Inflammatory macrophage treated with lipopolysaccharide for 4 hours (primary cell): Measurements from ENCODE around the gene ANK3.

Source experiments
- DNase-seq: peaks from one replicate; pipeline ENCODE4 v3.0.0-alpha.2; 2020

Gene ANK3

DNA sequence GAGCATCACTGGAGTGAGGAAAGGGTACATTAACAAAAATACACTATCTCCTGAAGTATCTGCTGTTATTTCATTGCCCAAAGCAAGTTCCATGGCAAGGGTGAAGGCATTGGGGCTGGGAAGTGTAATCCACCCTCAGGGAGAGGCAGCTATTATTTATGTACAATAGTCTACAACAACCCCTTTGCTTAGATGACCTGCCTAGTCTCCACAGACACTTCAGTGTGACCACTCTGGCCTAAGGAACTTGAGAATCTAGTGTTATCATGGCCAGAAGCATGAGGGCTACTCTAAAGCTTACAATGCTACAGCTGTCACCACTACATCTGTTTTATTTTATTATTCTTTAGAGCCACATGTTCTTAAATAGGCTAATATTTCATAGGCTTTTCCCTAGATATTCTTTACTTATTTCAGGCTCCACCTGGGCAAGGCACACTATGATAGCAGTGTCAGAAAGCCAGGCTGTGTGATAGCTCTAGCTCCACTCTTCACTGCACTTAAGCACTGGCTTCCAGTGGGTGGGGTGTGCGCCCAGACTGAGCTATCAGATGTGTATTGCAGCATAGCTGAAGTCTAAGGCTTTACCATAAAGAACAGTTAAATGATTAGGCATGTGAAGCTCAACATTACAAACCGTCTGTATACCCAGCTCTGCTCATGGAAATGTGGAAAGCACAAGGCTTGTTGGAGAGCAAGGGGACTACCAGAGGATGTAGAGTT lies 366.4 kb downstream of the ANK3 start:
- DNase-seq: no peak

DNA sequence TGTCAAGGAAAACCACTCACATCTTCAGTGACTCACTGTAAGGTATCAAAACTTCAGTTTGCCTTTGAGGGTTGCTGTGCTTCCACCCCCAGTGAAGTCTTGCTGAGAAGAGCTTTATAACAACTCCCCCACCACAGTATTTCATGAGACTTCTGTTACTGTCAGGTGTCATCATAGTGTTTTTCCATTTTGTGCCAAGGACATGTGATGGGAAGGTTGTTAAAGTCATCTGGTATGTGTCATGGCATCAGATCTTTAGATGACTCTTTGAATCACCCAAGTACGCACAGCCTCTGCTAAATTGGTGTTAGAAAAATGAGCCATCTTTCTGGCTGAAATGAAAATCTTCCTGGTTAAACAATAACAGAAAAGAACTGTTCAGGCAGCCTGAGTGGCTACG lies 368.3 kb downstream of the ANK3 start:
- no peak for DNase-seq

DNA sequence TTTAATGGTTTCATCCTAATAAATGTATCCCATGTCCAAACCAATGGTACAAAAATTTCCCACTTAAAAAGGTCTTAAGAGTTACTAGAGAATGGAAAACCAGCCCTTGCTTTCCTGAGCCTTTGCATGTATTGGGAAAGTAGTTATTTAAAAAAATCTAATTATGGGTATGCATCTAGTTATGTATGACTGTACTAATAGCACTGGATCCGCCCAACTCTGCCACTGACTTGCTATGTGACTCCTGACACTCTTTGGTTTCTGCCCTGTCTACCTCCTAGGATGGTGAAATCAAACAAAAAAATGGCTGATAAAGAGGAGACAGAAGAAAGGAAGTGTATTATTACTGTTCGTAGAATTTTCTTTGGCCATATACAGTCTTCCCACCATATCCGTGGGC lies 372.9 kb downstream of the ANK3 start:
- no peak for DNase-seq

DNA sequence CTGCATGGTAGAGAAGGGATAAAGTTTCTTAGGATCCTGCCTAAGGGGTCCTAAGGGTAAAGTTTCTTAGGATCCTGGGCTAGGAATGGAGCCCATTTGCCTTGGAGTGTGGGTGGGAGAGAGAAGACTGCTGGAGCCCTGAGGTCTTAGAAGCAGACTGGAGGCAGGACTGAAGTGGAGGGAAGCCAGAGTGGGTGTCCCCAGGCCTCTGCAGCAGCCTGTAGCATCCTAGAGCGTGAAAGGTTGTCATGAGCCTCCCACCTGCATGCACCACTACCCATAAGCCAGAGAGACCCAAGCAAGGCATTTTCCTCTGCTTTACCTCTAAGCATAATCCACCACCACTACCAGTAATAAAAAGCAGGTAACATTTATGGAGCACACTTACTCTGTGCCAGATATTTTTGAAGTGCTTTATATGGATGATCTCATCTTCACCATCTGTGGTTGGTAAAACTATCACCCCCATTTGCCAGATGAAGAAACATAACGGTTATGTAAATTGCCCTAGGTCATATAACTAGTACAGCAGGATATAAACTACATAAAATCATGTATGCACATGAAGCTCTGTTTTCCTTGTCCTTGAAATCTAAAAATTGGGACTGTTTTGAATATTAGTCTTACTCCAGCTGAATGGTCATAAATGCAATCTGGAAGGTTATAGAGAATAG lies 379.8 kb downstream of the ANK3 start:
- no peak for DNase-seq

DNA sequence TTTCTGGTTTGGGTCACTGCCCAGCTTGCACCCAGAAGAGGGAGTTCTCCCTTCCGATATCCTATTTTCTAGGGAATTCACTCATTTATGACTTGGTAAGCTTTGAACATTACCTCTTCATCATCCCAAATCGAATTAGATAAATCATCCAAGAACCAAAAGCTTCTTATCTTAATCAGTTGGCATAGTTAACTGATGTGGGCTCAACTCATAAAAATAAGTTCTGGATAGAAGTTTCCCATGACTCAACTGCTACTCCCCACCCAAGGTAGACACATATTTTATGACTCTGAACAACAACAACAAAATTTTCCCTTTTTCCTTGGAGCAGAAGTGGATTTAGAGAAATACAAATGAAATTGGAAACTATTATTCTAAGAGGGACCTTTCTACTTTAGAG lies 380.4 kb downstream of the ANK3 start:
- DNase-seq: no peak

DNA sequence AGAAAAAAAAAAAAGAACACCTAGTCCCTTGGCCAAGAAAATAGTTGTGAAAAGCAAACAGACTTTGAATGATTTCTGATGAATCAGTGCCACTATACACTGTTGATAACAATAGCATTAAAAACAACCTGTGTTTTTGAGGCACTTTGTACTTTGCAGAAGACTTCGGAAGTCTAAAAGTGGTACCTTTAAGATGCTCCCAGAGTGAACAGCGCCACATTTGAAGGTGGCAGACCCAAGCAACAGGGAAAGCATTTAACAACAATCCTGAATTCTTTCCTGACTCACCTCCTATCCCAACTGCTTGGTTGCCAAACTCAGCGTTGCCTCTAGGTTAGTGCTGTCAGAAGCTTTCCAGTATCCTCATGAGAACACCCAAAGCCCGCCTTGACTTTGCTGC lies 380.9 kb downstream of the ANK3 start:
- no peak for DNase-seq

DNA sequence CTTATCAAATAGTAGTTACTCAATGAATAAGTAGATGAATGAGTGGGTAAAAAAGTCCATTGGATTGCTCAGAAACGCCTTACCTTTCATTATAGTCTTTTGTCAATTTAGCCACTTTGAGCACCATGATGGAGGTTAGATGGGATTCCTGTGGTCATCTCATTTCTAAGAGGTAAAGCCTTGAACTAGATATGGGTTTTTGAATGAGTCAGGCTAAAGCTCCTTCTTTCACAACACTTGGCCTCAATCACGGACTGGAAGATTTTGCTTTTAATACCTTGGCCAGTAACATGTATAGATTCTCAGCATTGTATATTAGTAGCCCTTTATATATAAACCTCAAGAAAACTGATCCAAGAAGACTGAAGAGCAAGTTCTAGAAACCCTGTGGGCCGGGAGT lies 383.6 kb downstream of the ANK3 start:
- DNase-seq: no peak

DNA sequence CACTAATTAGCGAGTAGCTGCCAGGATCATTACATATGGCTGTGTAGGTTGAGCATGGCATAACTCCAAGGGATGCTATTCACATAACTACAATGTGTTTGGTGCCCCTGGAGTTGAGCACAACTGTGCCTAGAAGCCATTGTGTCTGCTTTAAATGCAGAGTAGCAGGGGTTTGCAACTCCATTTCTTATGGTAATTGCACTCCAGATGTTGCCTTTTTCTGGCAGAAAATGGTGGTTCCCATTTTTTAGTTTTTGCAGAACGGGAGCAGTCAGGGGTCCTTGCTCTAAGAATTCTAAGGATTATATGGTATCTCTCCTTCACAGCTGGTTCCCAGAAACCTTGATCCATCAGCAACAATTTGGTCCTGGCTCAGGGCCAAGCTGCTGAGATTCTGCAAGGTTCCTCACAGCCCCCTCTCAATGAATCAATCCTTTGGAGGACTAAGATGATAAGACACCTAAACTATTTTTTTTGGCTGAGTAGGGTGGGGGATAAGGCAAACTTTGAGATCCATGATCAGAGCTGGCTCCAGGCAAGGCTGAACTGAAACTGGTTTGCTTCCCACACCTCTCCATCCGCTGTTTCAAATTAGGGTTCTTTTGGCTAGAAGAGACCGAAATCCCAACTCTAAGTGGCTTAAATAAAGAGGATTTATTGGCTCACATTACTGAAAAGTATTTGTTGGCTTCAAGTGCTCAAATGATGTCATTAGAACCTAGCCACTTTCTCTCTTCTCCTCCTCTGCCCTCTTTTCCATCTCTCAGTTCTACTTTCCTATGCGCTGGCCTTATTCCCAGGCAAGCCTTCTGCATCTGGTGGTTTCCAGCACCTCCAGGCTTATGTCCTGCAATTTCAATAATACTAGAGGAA lies 385.8 kb downstream of the ANK3 start:
- no peak for DNase-seq

DNA sequence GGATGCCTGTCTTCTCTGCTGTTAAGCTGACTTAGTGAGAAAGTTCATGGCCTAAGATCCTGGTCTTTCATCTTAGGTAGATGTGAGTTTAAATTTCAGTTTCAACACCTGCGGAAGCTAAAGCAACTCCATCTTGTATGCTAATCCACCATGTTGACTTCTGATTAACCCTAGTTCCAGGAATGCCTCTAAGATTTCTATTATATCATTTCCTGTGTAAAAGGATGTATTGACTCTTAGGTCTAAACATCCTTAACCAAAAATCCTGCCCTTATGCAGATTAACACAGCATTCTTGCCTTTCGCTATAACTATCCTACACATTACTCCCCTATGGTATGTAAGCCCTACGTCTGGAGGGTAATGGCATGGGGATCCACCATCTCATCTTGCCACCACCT lies 388.9 kb downstream of the ANK3 start:
- DNase-seq: no peak

DNA sequence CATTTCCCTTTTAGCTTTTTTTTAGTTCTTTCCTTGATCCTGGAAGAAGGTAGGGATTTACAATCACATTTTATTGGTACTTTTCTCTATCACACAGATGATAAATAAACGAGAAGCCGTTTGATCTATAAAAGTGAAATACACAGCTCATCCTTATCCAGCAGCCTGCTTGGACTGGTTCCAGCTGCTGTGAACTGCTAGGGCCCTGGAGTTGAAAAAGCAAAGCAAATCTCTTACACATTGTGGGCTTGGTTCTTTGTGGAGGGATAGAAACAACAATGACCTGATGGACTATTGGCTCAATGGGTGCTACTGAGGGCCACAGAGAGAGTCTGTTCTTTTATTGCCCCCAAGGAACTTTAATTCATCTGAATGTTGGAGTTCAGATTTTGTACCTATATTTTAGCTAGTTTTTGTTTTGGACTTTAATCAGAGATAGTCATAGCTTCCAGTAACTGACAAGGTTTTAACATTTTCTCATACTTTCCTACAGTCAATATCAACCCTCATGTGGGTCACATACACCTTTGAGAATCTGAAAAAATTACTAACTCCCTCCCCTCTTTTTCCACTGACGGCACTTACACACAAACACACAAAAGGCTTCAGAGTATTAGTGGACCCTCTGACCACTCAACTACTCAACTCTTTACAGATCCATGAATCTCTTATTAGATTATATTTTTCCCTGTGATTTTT lies 391.7 kb downstream of the ANK3 start:
- no peak for DNase-seq

DNA sequence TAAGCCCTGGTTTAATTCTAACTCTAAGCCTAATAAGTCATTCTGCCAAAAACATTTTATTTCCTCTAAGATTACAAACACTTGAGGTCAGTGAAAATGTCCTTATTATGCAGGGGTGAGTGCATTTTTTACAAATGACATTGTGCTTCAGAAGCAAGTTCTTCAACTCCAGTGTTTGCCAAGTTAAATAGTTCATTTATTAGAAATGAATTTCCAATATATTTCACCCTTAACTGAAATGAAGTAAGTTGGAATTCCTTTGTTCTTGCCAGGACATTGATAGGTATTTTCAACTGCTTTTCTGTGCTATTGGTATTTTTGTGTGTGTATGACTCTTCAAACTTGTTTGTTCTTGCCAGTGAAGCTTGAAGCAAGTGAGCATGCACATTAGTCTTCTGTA lies 393.8 kb downstream of the ANK3 start:
- no peak for DNase-seq

DNA sequence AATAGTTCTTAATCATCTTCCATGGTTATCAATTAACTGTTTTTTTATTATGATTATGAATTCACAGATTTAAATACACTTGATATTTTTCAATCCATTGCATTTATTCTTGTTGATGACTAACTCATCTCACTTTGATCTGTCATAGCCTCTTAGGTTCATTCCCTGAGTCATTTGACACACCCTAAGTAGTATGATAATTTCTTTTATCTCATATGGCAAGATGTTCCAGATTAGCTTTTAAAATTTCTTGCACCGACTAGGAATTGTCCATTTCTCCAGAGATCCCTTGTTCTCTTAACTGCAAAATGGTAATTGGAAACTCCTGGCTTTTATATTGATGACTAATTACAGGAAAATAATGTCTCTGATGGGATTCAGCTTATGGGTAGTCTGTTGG lies 395.7 kb downstream of the ANK3 start:
- no peak for DNase-seq

DNA sequence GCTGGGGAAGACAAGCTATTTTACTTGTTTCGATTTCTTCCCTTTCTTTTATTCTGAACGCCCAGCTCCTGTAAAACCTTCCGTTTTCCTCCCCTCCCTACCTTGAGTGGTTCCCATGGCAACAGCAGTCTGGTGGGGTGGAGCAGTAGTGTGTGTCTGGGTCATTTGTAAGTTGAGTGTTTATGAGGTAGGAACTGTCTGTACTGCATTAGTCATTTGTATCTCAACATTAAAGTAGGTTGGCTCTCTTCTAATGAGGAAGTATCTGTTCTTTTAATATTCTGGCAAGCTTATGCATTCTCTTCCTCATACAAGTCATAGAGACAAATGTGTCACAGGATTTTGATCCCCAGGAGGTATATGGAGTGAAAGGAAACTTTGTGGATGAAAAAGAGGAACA lies 398.0 kb downstream of the ANK3 start:
- peak; percentile 88 for DNase-seq

DNA sequence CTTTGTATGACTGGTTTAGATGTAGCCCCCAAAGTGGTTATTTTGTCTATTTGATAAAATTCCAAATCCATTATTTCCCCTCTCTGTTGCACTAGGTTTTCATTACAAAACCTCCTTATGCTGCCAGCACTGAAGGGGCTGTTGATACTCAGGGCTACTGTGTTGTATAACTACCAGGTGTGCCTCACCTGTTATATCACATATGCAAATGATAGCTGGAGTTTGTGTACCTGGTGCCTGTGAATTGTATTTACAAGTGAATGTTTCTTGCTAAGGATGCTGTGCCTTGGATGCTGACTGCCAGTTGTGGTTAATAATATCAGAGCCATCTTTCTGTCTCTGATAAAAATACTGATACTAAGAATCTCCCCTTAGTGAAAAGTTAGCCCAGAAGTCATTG lies 398.6 kb downstream of the ANK3 start:
- DNase-seq: no peak

DNA sequence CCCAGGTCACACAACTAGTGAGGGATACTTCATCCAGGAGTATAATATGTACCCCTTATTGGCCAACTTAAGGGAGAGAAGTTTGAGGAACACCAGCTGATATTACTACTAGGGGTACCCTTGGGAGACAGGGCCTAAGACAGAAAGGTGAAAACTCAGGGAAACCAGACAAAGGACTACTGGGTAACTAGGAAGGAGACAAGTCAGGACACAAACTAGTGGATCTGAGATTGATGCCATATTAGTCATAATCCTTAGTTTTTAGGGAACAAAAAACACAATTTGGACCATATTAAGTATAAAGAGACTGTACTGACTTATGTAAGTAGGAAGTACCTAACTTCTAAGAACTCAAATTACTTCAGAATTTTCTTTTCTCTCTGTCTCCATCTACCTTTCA lies 404.0 kb downstream of the ANK3 start:
- DNase-seq: no peak

DNA sequence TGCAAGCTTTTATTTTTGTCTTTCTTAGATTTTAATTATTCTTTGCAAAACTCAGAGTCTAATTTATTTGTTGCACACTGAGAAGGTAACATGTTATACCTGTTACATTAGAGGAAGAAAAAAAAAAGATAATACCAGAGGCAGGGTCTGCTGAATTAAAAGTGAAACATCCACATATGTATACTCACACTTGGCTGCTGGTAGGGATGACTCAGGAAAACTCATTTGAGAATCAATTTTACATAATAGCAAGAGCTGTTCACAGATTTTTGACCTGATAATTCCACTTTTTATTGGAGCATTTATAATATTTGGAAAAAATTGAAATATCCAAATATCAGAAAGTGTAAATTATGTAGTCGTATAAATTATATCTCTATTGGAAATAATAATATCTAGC lies 405.3 kb downstream of the ANK3 start:
- DNase-seq: no peak

DNA sequence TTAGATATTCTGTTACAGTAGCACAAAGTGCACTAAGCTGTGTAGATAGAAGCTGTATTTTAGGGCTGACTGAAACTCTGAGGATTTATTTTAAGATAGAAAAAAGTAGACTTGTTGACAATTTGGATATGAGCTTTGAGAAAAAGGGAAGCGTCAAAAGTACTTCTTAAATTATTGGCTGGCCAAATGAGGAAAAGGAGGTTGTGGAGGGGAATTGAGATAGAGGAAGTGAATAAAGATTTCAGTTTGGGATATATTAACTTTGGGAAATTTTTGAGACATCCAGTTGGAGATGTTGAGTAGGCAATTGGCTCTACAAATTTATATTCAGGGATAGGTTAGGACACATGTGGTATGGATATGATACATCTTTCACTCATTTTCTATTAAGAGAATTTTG lies 409.3 kb downstream of the ANK3 start:
- peak; percentile 57 for DNase-seq

DNA sequence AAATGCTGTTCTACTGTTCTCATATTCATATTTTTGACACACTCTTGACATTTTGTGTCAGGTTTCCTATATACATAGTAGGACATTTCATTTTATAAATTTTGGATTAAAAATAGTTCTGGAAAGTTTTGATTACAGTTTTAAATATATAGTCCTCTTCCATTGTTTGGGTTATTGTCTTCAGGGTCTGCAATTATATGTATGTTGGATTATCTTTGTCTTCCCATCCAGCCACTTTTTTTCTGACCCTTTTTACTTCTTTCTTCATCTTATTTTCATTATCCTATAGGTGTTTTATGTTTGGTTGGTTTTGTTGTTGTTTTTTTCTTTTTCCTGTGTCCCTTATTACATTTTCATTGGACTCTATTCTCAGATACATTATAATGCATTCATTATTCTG lies 412.2 kb downstream of the ANK3 start:
- no peak for DNase-seq

DNA sequence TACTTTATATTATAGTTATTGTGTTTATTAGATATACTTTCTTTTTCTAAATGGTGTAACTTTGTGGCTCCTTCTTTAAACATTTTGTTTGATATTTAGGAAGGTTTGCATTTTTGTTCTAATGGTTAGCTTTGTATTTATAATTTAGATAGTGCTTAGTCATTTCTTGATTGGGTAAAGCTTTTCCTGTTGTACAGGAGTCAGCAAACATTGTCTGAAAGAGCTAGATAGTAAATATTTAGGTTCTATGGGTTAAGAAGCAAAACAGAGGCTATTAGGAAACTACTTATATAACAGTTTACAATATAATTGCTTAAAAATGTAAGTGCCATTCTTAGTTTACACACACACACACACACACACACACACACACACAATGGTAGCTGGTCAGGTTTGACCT lies 412.8 kb downstream of the ANK3 start:
- DNase-seq: no peak
